HL-60/S4 (cell line): ENCODE results near the gene NUSAP1.
"Not testable (repeated sequence)": the region's sequence is repeated elsewhere in the genome, so short reads cannot be mapped to it uniquely, and the experiment has no call there.

Experiments
- in situ Hi-C: fragments of 300-500 bp; cut with MboI; formaldehyde crosslinking; loops from 2 replicates; pipeline ENCODE4 v1.14.3; 2022; ENCODE audit warnings: low sequenced_read_pairs

NUSAP1 gene, protein sequence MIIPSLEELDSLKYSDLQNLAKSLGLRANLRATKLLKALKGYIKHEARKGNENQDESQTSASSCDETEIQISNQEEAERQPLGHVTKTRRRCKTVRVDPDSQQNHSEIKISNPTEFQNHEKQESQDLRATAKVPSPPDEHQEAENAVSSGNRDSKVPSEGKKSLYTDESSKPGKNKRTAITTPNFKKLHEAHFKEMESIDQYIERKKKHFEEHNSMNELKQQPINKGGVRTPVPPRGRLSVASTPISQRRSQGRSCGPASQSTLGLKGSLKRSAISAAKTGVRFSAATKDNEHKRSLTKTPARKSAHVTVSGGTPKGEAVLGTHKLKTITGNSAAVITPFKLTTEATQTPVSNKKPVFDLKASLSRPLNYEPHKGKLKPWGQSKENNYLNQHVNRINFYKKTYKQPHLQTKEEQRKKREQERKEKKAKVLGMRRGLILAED

DNA sequence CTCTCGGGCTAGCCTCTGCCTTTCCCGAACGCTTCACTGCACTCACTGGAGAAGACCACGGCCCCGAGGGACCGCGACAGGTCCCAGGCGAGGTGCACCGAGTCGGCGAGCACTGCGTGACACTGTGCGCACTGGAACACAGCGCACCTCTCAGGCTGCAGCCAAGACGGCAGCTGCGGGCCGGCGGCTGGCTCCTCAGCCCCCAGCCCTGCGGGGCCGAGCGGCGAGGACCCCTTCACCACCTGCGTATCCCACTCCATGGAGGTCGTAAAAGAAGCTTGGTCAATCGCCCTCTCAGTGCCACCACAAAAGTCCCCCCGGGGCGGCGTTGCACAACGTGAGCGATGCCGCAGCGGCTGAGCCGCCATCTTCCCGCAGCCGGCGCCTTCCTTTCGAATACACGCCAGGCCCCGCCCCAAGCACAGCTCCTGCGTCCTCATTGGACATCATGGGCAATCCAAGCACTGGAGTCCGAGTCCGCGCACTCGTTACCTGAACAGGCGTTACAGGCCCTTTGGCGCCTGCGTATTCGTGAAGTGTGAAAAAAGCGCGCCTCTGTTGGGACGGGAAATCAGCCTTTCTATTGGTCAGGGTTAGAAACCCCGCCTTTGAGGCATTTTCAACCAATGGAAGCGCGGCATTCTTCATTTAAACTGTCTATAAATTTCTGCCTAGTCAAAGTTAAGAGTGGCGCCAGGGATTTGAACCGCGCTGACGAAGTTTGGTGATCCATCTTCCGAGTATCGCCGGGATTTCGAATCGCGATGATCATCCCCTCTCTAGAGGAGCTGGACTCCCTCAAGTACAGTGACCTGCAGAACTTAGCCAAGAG lies at the start of gene NUSAP1, which contains the start of gene OIP5:
Gene NUSAP1 (plus strand): TSS at position 688 of the 832 bp plus-strand sequence. CDS start 77 bp downstream, at position 765.
Gene OIP5 (minus strand): TSS at position 398 of the 832 bp plus-strand sequence. CDS start 30 bp downstream, at position 368.
- in situ Hi-C loops: no loop called here

DNA sequence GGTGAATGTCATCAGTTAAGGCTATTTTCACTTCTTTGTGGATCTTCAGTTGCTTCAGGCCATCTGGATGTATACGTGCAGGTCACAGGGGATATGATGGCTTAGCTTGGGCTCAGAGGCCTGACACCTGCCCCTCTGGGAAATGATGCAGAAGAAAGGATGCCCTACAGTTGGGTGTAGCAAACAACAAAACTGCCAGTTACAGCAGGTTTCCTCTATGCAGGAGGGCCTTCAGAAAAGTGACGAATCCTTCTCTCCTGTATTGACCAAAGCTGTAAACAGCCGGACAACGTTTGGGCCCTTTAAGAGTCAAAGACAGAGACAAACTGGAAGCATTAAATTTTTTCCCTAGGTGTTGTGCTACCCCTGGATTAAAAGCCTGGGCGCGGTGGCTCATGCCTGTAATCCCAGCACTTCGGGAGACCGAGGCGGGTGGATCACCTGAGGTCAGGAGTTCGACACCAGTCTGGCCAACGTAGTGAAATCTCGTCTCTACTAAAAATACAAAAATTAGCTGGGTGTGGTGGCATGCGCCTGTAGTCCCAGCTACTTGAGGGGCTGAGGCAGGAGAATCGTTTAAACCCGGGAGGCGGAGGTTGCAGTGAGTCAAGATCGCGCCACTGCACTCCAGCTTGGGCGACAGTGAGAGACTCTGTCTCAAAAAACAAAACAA lies 49.6 kb upstream of the NUSAP1 start:
- in situ Hi-C loops: not testable (repeated sequence)

DNA sequence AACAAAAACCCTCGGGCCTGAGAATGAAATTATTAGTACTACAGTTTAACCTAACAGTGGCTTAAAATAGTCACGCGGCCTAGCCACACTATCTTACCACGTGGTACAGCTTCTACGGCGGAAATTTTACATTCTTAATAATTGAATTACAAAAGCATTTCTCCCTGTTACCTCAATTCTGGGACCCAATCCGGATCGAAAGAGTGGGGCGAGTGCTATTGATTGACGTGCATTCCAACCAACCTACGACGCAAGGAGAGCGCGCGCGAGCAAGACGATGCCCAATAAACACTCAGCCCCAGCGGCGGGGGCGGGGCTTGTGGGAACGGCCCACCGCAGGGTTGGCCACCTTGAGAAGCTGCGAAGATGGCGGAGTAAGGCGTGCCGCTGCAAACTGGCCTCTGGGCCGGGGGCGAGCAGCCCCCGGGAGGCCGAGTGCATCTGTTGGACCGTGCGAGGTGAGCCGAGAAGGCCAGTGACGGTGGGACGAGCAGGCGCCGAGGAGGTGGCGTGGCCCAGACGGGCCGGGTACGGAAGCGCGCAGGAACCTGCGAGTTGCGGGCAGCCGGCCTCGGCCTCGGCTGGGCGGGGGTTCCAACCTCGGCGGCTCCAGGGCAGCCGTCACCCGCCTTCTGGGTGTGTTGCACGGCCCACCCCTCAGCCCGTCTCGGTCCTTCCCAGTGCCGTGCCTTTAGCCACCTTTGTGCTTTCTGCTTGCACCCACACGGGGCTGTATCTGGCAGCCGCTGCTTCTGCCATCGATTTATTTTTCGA lies 48.8 kb upstream of the NUSAP1 start:
- in situ Hi-C loops: no loop called here

DNA sequence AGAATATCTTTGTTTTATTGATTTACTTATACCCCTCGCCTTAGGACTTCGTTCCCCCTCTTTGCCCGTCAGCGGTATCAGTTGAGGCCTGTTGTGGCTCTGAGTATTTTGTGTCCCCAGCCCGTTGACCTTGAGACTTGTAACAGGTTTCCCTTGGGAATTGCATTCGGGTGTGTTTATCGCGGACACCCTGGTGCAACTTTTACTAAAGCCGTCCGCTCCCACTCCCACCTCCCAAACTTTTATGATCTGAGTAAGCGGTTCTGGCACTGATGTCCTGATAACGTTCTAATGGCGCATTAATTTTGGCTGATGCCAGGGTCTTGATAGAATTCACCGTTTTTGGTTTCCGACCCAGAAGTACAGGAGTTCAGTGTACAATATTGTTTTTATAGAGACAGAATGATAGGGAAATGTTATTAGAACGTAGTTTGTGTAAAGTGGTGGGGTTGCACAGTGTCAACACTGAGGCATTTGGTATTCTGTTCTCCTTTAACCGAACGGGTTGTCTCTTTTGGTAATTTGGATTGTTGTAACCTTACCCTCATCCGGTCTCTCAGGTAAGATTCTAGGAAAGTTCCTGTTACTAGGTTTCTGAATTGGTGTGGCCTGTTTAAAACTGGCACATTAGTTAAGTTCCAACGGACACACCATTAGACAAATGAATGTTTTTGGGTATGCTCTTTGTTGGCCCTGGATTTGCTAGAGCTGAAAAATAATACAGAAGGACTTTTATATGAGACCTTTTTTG lies 48.1 kb upstream of the NUSAP1 start:
- in situ Hi-C loops: no loop called here

DNA sequence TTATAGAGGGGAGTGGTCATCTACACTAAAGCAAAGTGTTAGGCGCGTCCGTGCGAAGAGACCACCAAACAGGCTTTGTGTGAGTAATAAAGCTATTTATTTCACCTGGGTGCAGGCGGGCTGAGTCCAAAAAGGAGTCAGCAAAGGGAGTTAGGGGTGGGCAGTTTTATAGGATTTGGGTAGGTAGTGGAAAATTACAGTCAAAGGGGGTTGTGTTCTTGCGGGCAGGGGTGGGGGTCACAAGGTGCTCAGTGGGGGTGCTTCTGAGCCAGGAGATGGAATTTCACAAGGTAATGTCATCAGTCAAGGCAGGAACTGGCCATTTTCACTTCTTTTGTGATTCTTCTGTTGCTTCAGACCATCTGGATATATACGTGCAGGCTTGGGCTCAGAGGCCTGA lies 47.4 kb upstream of the NUSAP1 start:
- in situ Hi-C loops: no loop called here

DNA sequence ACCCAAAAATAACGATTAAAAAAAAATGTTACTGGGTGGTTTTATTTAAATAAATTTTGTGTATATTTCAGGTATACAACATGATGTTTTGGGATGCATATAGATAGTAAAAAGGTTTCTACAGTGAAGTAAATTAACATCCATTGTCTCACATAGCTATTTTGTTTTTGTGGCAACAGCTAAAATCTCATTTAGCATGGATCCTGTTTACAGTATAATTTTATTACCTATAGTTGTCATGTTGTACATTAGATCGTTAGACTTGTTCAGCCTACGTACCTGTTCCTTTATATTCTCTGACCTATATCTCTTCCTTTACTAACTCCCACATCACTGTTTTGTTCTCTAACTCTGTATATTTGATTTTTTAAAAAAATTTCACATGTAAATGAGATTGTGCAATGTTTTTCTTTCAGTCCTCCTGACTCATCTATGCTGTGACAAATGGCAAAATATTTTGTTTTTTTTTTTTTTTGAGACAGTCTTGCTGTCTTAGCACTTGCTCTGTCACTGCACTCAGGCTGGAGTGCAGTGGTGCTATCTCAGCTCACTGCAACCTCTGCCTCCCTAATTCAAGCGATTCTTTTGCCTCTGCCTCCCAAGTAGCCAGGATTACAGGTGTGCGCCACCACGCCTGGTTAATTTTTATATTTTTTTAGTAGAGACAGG lies 45.9 kb upstream of the NUSAP1 start:
- in situ Hi-C loops: no loop called here

DNA sequence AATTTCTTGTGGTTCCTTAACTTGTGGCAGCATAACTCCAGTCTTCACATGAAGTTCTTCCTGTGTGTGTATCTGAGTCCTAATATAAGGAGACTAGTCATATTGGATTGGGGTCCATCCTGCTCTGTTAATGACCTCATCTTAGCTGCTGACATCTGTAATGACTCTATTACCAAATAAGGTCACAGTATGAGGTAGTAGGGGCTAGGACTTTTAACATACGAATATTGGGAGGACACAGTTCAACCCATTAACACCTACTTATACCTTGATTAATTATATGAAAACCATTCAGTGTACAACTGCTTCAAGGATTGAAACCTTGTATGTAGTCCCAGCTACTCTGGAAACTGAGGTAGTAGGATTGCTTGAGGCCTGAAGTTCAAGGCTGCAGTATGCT lies 44.2 kb upstream of the NUSAP1 start:
- in situ Hi-C loops: no loop called here

DNA sequence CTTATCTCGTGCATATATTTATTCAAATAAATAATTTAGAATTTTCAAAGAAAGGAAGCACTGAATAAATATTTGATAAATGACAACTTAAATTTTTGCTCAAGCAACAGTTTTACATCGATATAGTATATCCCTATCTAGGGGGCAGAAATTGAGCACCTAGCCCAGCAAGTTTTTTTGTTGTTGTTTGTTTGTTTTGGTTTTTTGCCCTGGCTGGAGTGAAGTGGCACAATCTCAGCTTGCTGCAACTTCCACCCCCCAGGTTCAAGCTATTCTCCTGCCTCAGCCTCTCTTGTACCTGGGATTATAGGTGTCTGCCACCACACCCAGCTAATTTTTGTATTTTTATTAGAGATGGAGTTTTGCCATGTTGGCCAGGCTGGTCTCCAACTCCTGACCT lies 42.7 kb upstream of the NUSAP1 start:
- in situ Hi-C loops: no loop called here

DNA sequence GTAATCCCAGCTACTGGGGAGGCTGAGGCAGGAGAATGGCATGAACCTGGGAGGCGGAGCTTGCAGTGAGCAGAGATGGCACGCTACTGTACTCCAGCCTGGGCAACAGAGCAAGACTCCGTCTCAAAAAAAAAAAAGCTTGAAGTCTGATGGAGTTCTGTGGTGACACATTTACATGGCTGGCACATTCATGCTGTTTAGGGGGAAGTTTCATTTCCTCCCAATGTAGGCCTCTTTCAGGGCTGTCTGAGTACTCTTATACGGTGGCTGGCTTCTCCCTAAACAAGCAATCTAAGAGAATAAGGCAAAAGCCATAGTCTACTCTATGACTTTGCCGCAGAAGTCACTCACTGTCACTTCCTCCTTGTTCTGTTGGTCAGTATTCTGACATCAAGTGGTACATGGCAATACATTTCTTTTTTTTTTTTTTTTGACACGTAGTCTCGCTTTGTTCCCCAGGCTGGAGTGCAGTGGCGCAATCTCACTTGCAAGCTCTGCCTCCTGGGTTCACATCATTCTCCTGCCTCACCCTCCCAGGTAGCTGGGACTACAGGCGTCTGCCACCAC lies 41.5 kb upstream of the NUSAP1 start:
- in situ Hi-C loops: no loop called here

DNA sequence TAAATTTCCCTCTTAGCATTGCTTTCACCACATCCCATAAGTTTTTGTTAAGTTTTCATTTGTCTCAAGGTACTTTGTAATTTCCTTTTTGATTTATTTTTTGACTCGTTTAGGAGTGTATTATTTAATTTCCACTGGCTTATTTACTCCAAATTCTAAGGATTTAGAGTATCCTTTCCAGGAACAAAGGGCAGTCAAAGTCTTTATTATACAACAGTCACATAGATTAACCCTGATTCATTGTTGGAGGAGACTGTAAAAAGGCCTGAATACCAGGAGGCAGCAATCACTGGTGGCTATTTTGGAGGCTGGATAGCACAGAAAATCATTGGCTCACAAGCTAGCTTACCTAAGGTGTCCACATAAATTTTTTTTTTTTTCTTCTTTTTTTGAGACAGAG lies 40.2 kb upstream of the NUSAP1 start:
- in situ Hi-C loops: no loop called here

DNA sequence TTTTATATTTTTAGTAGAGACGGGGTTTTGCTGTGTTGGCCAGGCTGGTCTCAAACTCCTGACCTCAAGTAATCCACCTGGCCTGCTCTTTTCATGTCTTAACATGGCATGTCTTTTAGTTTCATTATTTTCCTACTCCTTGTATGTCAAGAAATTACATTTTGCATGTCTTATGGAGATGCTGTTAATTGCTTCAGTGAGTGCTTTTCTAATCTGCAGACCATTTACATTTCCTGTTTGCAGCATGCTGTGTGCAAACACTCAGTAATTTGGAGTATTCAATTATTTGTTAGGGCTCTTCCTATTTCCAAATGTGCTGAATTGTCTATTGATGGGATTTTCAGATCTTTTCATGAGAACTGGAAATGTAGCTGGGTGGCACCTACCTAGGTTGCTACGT lies 31.5 kb upstream of the NUSAP1 start:
- in situ Hi-C loops: not testable (repeated sequence)

DNA sequence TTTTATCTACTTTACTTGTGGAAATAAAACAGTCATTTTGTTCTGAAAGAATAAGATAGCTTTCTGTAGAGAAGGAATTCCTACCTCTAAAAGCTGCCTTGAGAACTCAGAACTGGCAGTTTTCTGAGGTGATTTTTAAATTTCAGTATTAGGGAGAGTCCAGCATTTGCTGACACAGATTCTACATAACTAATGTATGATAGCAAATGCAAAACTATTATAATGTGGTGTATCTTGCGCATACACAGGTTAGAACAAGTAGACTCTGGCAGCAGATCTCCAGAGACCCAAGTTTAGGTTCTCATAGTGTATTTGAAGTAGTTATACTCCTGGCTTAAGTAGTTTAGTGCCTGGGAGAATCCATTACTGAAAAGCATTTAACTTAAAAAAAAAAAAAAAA lies 31.1 kb upstream of the NUSAP1 start:
- in situ Hi-C loops: no loop called here

DNA sequence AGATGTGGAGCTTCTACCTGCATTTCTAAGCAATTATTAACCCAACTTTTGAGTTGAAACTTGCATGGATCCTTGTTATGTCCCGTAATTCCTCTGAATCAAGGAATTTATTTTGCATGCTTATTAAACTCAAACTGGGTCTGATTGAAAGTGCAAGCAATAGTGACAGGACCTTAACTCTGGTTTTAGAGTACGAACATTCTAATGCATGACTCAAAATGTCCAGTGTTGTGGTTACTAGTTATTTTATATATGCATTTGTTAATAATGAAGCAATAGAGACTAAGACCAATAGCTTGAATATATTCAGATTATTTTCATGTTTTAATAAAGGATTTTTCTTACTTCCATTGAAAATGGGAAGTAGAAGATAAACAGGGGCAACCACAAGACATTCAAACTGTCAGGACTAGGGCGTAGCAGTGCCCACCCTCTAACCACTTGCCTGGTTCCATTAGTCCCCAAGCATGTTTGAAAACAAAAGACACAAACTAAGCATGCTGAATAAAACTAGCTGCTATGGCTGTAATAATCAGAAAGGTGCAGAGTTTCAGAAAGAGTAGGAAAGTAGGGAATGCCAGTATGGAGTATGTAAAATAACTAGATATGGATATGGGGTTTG lies 28.4 kb upstream of the NUSAP1 start:
- in situ Hi-C loops: no loop called here

DNA sequence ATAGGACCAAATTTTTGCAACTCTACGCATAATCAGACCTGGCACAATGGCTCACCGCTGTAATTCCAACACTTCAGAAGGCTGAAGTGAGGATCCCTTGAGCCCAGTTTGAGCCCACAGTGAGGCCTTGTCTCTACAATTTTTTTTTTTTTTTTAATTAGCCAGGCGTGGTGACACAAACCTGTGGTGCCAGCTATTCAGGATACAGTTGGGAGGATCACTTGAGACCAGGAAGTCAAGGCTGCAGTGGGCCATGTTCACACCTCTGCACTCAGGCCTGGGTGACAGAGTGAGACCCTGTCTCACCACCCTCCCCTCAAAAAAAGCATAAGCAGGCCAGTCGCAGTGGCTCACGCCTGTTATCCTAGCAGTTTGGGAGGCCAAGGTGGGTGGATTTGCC lies 25.0 kb upstream of the NUSAP1 start:
- in situ Hi-C loops: no loop called here

DNA sequence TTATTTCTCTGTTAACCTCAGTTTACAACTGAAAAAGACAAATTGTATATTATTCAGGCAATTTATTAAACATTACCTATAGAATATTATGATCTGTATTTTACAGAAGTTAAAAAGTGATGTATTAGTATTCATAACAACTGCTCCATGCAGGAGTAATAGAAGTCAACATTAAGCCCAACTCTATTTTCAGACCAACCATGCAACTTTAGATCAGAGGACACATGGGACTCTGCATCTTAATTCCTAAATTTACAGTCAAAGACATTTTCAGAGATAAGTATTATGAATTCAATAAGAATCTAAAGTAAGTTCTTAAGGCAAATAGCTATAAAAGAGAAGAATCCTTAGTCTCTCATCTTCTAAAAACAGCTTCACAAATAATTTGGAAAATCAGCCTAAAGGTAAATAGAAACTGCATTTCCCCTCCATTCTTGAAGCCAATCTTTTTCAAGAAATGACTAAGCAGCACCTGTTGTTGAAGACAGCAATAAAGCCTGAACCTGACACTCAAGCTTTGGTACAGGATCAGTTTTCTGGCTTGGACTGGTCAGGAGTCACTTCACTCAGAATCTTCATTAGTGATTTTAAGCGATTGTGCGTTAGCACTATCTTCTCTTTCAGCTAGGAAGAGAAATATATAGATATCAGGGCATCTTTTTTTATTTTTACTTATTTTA lies 23.3 kb upstream of the NUSAP1 start:
- in situ Hi-C loops: no loop called here

DNA sequence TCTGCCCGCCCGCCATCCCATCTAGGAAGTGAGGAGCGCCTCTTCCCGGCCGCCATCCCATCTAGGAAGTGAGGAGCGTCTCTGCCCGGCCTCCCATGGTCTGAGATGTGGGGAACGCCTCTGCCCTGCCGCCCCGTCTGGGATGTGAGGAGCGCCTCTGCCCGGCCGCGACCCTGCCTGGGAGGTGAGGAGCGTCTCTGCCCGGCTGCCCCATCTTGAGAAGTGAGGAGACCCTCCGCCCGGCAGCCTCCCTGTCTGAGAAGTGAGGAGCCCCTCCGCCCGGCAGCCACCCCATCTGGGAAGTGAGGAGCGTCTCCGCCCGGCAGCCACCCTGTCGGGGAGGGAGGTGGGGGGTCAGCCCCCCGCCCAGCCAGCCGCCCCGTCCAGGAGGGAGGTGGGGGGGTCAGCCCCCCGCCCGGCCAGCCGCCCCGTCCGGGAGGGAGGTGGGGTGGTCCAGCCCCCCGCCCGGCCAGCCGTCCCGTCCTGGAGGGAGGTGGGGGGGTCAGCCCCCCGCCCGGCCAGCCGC lies 11.8 kb upstream of the NUSAP1 start:
- in situ Hi-C loops: not testable (repeated sequence)

DNA sequence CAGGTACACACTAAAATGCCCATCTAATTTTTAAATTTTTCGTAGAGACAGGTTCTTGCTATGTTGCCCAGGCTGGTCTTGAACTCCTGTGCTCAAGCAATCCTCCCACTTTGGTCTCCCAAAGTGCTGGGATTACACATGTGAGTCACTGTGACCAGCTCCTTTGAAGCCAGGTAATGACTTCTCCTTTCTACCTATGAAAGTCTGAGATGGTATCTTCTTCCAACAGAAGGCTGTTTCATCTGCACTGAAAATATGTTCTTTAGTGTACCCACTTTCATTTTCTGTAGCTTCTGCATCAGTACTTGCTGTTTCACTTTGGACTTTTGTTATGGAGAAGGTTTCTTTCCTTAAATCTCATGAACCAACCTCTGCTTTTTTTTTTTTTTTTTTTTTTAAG lies 9.1 kb upstream of the NUSAP1 start:
- in situ Hi-C loops: no loop called here

DNA sequence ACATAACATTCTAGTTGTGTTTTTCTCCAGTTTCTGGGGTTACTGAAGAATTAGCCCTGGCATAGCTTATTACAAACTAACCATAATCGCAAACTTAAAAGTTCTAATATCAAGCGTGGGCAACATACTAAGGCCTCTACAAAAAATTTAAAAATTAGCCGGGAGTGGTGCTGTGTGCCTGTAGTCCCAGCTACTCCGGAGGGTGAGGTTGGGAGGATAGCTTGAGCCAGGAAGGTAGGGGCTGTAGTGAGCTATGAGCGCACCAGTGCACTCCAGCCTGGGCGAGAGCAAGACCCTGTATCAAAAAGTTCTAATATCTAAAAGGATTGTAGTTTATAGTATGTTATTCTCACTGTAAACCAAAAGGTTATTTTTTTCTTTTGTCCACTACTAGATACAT lies 1.4 kb upstream of the NUSAP1 start:
- in situ Hi-C loops: no loop called here
